DND-41 (cell line): ENCODE results near the gene FOXD1.

Experiments used
- CTCF ChIP-seq: IDR thresholded peaks from 2 replicates; pipeline ENCODE4 v1.5.1; 2012; ENCODE audit warnings: borderline replicate concordance, low read length, moderate library complexity, mild to moderate bottlenecking; ENCODE audit not compliant: poor library complexity, severe bottlenecking; ENCODE audit errors: extremely low read depth
- EZH2 ChIP-seq: IDR thresholded peaks from 3 replicates; pipeline ENCODE4 v1.6.1; 2012; ENCODE audit warnings: borderline replicate concordance, low read depth, mild to moderate bottlenecking, moderate library complexity, low read length, inconsistent platforms; ENCODE audit not compliant: severe bottlenecking

- no peak for TF ChIP-seq CTCF
- no peak for TF ChIP-seq EZH2
Observed at GRCh38 chr5:73405691-73406090, 42.9 kb downstream of the FOXD1 start.
